Neural cell (in vitro differentiated cells): ENCODE data around the gene GON4L. TPM values are rescaled to one million over a fixed set of nuclear protein-coding genes. Genes with fewer than 3 reads are reported as not detected.
A peak's percentile ranks its signal among the peaks of the same experiment; 100 is the strongest.

ENCODE experiments used
- H2AFZ ChIP-seq: fragments of 200-600, 300-800 bp; sonication (generic), shearing (Covaris generic); 2 replicates; pipeline ENCODE4 v1.6.0; 2014; ENCODE audit warnings: low read depth, mild to moderate bottlenecking, antibody characterized with exemption, low read length, moderate library complexity
- H3F3A ChIP-seq: fragments of 200-600 bp; shearing (Covaris generic); 2 replicates; pipeline ENCODE4 v1.6.1; 2016; ENCODE audit warnings: mild to moderate bottlenecking, moderate library complexity, mixed read lengths, antibody characterized with exemption, low read length; ENCODE audit not compliant: insufficient read depth, poor library complexity, severe bottlenecking
- H3K27ac ChIP-seq: fragments of 200-600, 300-800 bp; sonication (generic), shearing (Covaris generic); 2 replicates; pipeline ENCODE4 v1.5.1; 2014; ENCODE audit warnings: mild to moderate bottlenecking, low read length, moderate library complexity
- H3K27me3 ChIP-seq: fragments of 300-800, 200-600 bp; sonication (generic), shearing (Covaris generic); 2 replicates; pipeline ENCODE4 v1.6.0; 2014; ENCODE audit warnings: mild to moderate bottlenecking, low read depth, low read length, moderate library complexity; ENCODE audit not compliant: insufficient read depth
- H3K36me3 ChIP-seq: fragments of 300-800, 200-600 bp; sonication (generic), shearing (Covaris generic); 2 replicates; pipeline ENCODE4 v1.5.1; 2014; ENCODE audit warnings: mild to moderate bottlenecking, antibody characterized with exemption, low read length, moderate library complexity; ENCODE audit not compliant: insufficient read depth
- H3K4me2 ChIP-seq: fragments of 300-800, 200-600 bp; sonication (generic), shearing (Covaris generic); 2 replicates; pipeline ENCODE4 v1.6.0; 2014; ENCODE audit warnings: mild to moderate bottlenecking, low read length
- H3K4me3 ChIP-seq: fragments of 300-800, 200-600 bp; sonication (generic), shearing (Covaris generic); 2 replicates; pipeline ENCODE4 v1.5.1; 2014; ENCODE audit warnings: mild to moderate bottlenecking, low read length, moderate library complexity
- H3K79me2 ChIP-seq: fragments of 200-600 bp; shearing (Covaris generic); replicated peaks from 2 replicates; pipeline ENCODE4 v1.6.0; 2014; ENCODE audit warnings: mild to moderate bottlenecking, low read length, moderate library complexity; ENCODE audit not compliant: insufficient read depth
- H3K9ac ChIP-seq: fragments of 300-800, 200-600 bp; sonication (generic), shearing (Covaris generic); 2 replicates; pipeline ENCODE4 v1.6.1; 2016; ENCODE audit warnings: mild to moderate bottlenecking, low read length, mixed read lengths
- H3K9me2 ChIP-seq: fragments of 200-600 bp; shearing (Covaris generic); 2 replicates; pipeline ENCODE4 v1.6.1; 2016; ENCODE audit warnings: mild to moderate bottlenecking, low read length, mixed read lengths; ENCODE audit not compliant: insufficient read depth
- H3K9me3 ChIP-seq: fragments of 200-600, 300-800 bp; sonication (generic), shearing (Covaris generic); 2 replicates; pipeline ENCODE4 v1.6.1; 2016; ENCODE audit warnings: mild to moderate bottlenecking, mixed run types, low read length, moderate library complexity, mixed read lengths
- H4K20me1 ChIP-seq: fragments of 200-600 bp; shearing (Covaris generic); 2 replicates; pipeline ENCODE4 v1.6.1; 2016; ENCODE audit warnings: mild to moderate bottlenecking, mixed run types; ENCODE audit not compliant: insufficient read depth
- CTCF ChIP-seq: fragments of 450-650 bp; IDR thresholded peaks from 2 replicates; pipeline ENCODE4 v1.5.1; 2014; ENCODE audit warnings: antibody characterized with exemption, mild to moderate bottlenecking, moderate library complexity; ENCODE audit not compliant: poor library complexity, severe bottlenecking
- EP300 ChIP-seq: fragments of 450-650 bp; conservative IDR thresholded peaks from 2 replicates; pipeline ENCODE4 v1.6.1; 2014; ENCODE audit warnings: antibody characterized with exemption, mild to moderate bottlenecking, moderate library complexity; ENCODE audit not compliant: poor library complexity, severe bottlenecking
- EZH2 ChIP-seq: fragments of 200-600, 300-800 bp; shearing (Covaris generic), sonication (generic); IDR thresholded peaks from 2 replicates; pipeline ENCODE4 v1.6.1; 2014; ENCODE audit warnings: antibody characterized with exemption, low read length, borderline replicate concordance, mild to moderate bottlenecking; ENCODE audit not compliant: insufficient read depth, poor library complexity, severe bottlenecking
- MXI1 ChIP-seq: fragments of 450-650 bp; conservative IDR thresholded peaks from 2 replicates; pipeline ENCODE4 v1.6.1; 2014; ENCODE audit warnings: antibody characterized with exemption, mild to moderate bottlenecking; ENCODE audit not compliant: poor library complexity, severe bottlenecking
- POLR2AphosphoS5 ChIP-seq: IDR thresholded peaks from 2 replicates; pipeline ENCODE4 v1.6.1; 2012
- RAD21 ChIP-seq: fragments of 450-650 bp; conservative IDR thresholded peaks from 2 replicates; pipeline ENCODE4 v1.6.1; 2014; ENCODE audit warnings: antibody characterized with exemption, mild to moderate bottlenecking, moderate library complexity
- REST ChIP-seq: IDR thresholded peaks from 2 replicates; pipeline ENCODE4 v1.6.1; 2012; ENCODE audit warnings: borderline replicate concordance
- SMC3 ChIP-seq: fragments of 450-650 bp; conservative IDR thresholded peaks from 2 replicates; pipeline ENCODE4 v1.6.1; 2014; ENCODE audit warnings: antibody characterized with exemption, mild to moderate bottlenecking, moderate library complexity; ENCODE audit not compliant: poor library complexity
- TAF1 ChIP-seq: IDR thresholded peaks from 2 replicates; pipeline ENCODE4 v1.6.1; 2012; ENCODE audit warnings: low read depth
- polyA plus RNA-seq: library from polyadenylated mRNA; depleted of rRNA; stranded (reverse); fragments of >200 nt; gene quantifications from 2 replicates; pipeline ENCODE4 v1.2.3, GENCODE V29; 2014

The GON4L gene
- polyA plus RNA-seq, 1 donor from 2014 or later: 30.2 TPM

- no peaks in the 10 kb centered on the region for H3K9me3 ChIP-seq
- no peak overlapping the region for H3K4me2 ChIP-seq
- H3K4me3 ChIP-seq: peak overlapping the region; percentile 48
- peaks cover 43% of the 10 kb centered on the region for H4K20me1 ChIP-seq
- H3K9ac ChIP-seq: no peak overlapping the region
- TF ChIP-seq CTCF (no peak), MXI1 (no peak)
- H3F3A ChIP-seq: no peaks in the 10 kb centered on the region
- H3K36me3 ChIP-seq: peaks cover 8% of the 10 kb centered on the region
- H3K79me2 ChIP-seq: peaks cover 96% of the 10 kb centered on the region
- no peak overlapping the region for H3K27ac ChIP-seq
- no peaks in the 10 kb centered on the region for H3K27me3 ChIP-seq
- no peaks in the 10 kb centered on the region for H3K9me2 ChIP-seq
- no peak overlapping the region for H2AFZ ChIP-seq
Measured at GRCh38 chr1:155867766-155868165, 10.8 kb upstream of the GON4L start.

GRCh38 chr1:155864393-155864792 is 7.4 kb upstream of the GON4L start:
- no peak overlapping the region for H3K4me2 ChIP-seq
- H3K4me3 ChIP-seq: no peak overlapping the region
- peaks cover 8% of the 10 kb centered on the region for H3K36me3 ChIP-seq
- H2AFZ ChIP-seq: no peak overlapping the region
- H3K79me2 ChIP-seq: peaks cover 95% of the 10 kb centered on the region
- no peaks in the 10 kb centered on the region for H3K27me3 ChIP-seq
- no peak overlapping the region for H3K27ac ChIP-seq
- peaks cover 11% of the 10 kb centered on the region for H4K20me1 ChIP-seq
- no peaks in the 10 kb centered on the region for H3K9me3 ChIP-seq
- peaks cover 8% of the 10 kb centered on the region for H3F3A ChIP-seq
- no peak overlapping the region for H3K9ac ChIP-seq
- TF ChIP-seq TAF1 (no peak), REST (no peak), EP300 (no peak), EZH2 (no peak), MXI1 (no peak), POLR2AphosphoS5 (no peak), RAD21 (no peak), SMC3 (no peak), CTCF (no peak)
- H3K9me2 ChIP-seq: no peaks in the 10 kb centered on the region
